Effector CD4-positive, alpha-beta T cell (primary cell): ENCODE data around the gene PKHD1.
"Not testable (repeated sequence)": the region's sequence is repeated elsewhere in the genome, so short reads cannot be mapped to it uniquely, and the experiment has no call there.

Experiments used
- DNase-seq: peaks from one replicate; pipeline ENCODE4 v3.0.0-alpha.2; 2020

PKHD1 gene

GRCh38 chr6:51976374-51976773, 111.0 kb downstream of the PKHD1 start:
- DNase-seq, result no peak

DNA sequence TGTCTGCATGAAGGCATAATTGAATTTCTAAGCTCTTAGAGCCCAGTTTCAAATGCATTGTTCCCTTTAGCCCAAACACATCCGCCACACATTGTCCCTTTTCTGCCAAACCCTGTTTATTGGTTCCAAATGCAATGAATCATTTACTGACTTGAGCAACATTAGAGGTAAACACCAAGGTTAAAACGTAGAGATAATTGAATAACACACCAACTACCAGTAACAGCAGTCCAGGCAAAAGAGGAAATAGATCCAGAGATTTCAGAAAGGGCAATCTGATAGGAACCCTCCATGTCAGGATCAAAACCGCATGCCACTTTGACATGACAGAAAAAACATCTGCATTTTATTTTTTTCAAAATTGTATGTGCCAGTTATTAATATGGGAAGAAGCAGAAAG, 114.8 kb downstream of the PKHD1 start:
- DNase-seq, result no peak

DNA sequence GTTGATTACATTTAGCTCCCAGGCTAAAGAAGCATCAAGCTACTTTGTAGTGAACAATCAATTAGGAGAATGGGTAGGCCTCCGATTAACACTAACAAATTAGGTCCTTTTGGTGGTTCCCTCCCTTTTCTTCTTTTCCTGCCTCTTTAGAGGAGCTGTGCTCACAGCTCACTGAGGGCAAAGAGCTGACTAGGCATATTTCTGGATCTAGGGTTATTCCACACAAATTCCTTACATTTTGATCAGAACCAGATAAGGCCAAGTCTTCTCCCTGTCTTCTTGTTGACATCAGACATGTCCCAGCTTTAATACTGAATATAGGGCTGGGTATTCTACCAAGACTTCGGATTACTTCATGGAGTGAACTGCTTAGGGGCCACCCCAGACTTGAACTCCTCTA, 119.1 kb downstream of the PKHD1 start:
- DNase-seq, result no peak

DNA sequence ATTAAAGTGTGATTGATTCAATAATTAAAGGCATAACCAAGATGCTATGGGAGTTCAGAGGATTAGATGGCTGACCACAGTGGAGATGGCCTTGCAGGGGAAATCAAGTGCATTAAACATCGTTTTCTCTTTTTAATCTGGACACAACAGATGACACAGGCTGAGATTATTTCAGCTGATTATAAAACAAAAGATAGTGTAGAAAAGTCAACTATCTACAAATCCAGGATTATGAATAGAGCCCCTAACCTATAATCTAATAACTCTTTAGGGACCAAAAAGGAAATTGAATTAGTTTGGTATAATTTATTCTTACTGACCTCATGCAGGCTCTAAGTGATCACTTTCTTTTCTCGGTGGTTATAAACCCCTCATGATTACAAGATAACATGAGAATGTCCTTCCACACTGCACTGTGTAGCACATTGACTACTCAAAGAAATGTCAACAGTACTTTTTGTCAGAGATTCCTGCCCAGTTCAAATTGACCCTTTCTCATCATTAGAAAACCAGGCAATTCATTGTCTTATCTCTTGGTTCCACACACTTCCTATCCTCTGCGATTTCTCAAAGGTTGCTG, 122.1 kb downstream of the PKHD1 start:
- DNase-seq, result no peak

GRCh38 chr6:51963980-51964379, 123.4 kb downstream of the PKHD1 start:
- DNase-seq, result no peak

- no peak for DNase-seq
These were observed 125.1 kb downstream of the PKHD1 start for GRCh38 chr6:51962354-51962753.

GRCh38 chr6:51960419-51960818, 127.0 kb downstream of the PKHD1 start:
- DNase-seq, result no peak

- DNase-seq, result no peak
These were observed 127.5 kb downstream of the PKHD1 start for GRCh38 chr6:51959744-51960383.

DNA sequence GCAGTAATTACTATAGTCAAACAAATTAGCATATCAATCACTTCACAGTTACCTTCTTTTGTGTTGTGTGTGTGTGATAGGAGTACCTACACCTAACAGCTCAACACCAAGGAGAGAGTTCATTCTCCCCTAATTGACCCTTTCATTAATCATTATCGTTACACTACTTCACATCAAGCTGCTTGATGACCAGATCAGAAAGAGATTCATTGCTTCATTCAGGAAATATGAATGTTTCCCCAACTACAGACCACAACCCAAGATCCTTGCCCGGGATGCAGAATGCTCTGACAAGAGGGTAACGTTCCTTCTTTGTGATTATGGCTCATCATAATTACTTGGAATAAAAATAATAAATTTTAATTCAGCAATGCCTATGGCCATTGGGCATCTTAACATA, 132.7 kb downstream of the PKHD1 start:
- DNase-seq, result no peak

- DNase-seq, result no peak
These were observed 134.2 kb downstream of the PKHD1 start for GRCh38 chr6:51953246-51953645.

DNA sequence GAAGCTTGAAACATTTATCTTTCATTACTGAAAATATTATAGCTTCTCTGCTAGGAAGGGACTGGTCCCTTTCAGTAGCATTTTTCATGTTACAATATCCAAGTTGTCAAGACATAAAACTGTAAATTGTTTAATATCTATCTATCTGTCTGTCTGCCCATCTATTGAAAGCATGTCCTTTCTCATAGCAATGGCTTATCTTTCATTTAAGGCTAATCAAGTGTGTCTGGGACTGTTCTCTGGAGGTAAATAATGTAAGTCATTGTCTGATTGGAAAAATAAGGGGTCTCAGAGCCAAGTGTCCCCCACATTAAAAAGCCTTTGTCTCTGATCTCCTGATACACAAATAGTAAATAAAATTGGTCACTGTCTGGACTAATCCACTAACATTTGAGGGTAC, 135.5 kb downstream of the PKHD1 start:
- DNase-seq, result no peak

- DNase-seq, result no peak
These were observed 137.9 kb downstream of the PKHD1 start for GRCh38 chr6:51949526-51949925.

DNA sequence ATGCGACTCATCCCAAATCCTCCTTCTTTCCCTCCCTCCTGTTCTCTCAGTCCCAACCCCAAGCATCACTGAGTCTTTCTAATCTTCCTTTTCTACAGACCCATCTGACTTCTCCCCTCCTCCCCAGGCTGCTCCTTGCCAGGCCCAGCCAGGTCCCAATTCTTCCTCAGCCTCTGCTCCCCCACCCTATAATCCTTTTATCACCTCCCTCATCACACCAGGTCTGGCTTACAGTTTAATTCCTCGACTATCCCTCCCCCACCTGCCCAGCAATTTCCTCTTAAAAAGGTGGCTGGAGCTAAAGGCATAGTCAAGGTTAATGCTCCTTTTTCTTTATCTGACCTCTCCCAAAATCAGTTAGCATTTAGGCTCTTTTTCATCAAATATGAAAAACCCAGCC, 147.7 kb downstream of the PKHD1 start:
- DNase-seq, result not testable (repeated sequence)

DNA sequence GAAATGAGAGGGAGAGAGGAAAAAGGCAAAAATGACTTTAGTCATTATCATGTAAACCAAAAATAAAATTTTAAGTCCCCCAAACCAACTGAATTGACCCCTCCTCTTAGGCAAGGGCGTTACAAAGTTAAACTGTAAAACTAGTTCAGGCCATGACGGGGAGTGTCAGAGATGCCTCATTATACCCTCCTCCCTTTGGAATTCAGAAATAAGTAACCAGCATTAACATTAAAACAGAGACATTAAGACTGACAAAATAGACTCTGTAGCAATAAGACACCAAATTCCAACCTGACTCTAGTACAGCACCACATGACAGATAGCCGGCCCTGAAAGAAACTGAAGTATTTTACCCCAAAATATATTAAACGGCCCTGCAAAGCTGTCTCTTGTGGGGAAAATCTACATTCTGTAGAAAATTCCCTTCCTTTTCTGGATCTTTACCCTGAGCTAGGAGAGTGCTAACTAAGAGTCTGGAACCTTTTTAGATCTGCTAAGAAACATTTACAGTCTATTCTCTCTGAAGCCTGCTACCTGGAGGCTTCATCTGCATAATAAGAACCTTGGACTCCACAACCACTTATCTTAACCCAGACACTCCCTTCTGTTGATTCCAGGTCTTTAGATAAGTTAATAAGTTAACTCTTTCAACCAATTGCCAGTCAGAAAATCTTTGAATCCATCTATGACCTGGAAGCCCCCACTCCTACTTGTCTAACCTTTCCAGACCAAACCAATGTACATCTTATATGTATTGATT, 150.7 kb downstream of the PKHD1 start:
- no peak for DNase-seq

DNA sequence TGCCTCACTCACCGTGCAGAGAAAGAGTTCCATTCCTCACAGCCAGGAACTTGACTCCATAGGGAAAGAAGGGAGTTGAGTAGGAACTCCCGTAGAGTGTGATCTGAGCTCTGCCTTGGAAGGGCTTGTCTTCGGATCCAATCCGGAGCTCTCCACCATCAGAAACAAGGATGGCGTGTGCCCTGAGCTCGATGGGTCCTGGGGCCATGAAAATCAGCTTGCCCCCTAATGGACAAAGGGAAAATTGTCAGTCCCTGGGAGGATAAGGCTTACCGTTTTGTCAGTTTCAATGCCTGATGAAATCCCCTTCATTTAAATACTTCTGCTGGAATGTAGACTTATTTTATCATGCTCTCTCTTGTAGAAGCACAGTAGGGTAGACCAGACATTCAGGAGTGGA, 153.3 kb downstream of the PKHD1 start:
- no peak for DNase-seq

- DNase-seq, result no peak
These were observed 154.5 kb downstream of the PKHD1 start for GRCh38 chr6:51932956-51933355.

GRCh38 chr6:51930602-51931001, 156.8 kb downstream of the PKHD1 start:
- DNase-seq, result no peak

DNA sequence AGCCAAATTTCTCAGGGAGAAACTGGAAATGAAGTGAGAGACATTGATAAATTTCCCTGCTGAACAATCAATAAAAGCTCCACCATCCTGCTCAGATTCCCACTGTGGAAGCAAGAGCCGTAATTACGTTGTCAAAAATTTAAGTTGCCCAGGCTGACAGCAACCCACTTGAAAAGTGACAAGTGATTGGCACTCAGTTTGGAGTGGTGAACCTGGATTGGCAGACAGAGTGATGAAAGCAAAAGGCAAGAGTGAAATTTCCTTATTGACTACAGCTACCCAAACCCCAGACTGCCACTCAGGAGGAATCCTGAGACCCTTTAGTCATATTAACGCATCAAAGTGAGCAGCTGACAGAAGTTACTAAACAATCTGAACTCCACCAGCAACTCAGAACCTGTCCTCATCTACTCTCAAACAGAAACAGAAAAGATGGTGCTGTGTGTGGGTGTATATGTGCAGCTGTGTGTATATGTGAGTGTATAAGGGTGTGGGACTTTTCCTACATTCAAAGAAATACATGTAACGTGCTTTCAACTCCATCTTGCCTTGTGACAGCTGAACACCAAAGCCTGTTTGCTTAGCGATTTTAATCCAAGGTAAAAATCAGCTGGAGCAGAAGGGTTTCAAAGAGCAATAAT, 157.4 kb downstream of the PKHD1 start:
- no peak for DNase-seq

GRCh38 chr6:51928320-51928719, 159.1 kb downstream of the PKHD1 start:
- DNase-seq, result no peak

DNA sequence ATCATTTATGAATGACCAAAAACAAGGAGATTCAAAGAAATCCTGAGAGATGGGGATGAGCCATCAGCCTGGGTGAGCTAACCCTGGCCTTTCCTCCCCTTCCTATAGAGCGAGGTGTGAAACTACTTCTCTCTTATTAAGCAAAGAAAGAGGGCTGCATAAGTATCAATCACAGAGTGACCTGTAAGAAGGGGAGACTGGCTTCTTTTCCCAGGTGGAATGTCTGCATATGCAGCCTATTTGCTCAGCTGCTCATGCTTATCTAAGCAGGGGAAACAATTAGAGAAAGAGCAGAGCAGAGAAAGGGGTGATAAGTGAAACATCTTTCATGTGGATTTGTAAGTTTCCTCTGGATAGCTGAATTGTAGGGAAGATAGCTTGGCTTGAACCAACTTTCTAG, 160.0 kb downstream of the PKHD1 start:
- no peak for DNase-seq

GRCh38 chr6:51926125-51926524, 161.3 kb downstream of the PKHD1 start:
- DNase-seq, result no peak

- DNase-seq, result not testable (repeated sequence)
These were observed 164.9 kb downstream of the PKHD1 start for GRCh38 chr6:51922479-51922878.

GRCh38 chr6:51918347-51918746, 169.1 kb downstream of the PKHD1 start:
- DNase-seq, result not testable (repeated sequence)

DNA sequence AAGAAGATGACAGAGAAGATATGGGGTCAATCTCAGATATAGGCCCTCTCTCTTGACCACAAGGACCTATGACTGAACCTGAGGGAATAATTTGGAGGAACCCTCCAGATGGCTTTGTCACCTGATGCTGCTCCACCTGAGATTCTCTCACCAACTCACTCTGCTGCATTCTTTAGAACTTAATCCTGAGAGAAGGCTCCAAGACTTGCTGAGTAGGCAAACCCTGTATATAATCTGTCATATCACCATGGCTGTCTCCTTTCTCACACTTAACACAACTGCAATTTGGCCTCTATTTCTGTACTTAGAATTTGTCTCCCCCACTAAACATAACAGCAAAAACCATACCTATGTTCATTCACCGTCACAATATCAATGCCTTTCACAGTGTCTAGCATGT, 172.3 kb downstream of the PKHD1 start:
- DNase-seq, result no peak
